NCI-H446 treated with DMSO at 0.1 percent for 48 hours (cell line): ENCODE data around the gene STX5.
"Not testable (repeated sequence)": the region's sequence is repeated elsewhere in the genome, so short reads cannot be mapped to it uniquely, and the experiment has no call there.

Experiments
- DNase-seq: peaks from one replicate; lab custom pipeline; 2025; lab: John Stamatoyannopoulos, UW

The STX5 gene

GRCh38 chr11:62831520-62832335 is at the start of gene STX5:
Gene STX5 (minus strand): TSS chr11:62832051. CDS start chr11:62831243, 808 bp downstream.
- DNase-seq, result peak; percentile 95

GRCh38 chr11:62880803-62881578 is 49.1 kb upstream of the STX5 start, which contains the start of gene SLC3A2:
Gene SLC3A2 (plus strand): TSS chr11:62880896. CDS start chr11:62881024, 128 bp downstream.
- DNase-seq, result peak; percentile 84

DNA sequence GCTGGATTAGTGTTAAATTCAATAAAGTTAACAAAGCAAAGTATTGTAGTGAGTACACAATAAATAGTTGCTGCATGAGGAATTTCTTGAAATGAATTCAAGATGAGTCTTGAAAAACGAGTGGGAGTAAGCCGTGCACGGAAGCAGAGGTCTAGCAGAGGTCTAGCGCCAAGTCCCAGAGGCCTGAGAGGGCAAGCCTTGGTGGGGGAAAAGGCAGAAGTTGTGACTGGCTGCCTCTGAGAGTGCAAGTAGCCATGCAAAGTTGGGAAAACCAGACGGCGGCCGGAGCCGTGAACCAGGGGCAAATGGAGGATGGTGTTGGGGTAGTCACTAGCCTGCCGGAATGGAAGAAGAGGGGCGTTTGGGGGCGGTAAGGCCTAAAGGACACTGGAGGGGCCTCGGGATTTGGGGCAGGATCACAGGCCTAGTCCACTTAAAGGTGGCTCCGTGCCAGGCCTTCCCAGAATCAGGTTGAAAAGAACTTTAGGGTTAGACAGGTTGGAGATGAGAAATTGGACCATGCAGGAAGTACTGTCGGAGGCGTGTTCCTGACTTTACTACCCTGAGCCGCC is 48.5 kb upstream of the STX5 start:
- no peak for DNase-seq

DNA sequence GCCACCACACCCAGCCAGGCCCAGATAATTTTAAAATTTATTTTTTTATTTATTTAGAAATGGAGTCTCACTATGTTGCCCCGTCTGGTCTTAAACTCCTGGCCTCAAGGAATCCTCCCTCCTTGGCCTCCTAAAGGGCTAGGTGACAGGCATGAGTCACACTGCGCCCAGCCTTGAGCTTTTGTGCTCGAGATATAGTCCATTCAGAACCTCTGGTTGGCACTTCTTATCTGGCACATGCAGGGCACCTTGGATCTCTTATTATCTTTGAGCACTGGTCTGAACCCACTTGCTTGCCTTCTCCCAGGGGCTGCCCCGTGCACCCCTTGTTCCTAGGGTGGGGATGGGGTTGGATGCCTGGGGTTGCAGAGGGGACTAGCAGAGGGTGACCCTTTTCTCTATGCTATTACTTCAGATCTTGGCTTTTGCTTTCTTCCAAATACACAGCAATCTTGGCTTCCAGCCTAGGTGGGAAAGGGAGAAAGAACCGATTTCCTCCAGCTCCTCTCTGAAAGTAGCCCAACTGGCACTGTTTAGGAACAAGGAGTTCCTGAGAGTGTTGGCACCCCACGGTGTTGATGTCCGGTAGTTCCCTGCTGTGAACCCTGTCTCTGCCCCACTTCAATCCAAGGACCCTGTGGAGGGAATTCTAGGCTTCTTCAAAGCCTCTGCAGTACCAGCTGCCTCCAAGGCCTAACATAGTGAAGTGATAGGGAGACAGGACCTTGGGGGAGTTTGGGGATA is 47.6 kb upstream of the STX5 start:
- no peak for DNase-seq

GRCh38 chr11:62876712-62877111 is 44.9 kb upstream of the STX5 start:
- no peak for DNase-seq

DNA sequence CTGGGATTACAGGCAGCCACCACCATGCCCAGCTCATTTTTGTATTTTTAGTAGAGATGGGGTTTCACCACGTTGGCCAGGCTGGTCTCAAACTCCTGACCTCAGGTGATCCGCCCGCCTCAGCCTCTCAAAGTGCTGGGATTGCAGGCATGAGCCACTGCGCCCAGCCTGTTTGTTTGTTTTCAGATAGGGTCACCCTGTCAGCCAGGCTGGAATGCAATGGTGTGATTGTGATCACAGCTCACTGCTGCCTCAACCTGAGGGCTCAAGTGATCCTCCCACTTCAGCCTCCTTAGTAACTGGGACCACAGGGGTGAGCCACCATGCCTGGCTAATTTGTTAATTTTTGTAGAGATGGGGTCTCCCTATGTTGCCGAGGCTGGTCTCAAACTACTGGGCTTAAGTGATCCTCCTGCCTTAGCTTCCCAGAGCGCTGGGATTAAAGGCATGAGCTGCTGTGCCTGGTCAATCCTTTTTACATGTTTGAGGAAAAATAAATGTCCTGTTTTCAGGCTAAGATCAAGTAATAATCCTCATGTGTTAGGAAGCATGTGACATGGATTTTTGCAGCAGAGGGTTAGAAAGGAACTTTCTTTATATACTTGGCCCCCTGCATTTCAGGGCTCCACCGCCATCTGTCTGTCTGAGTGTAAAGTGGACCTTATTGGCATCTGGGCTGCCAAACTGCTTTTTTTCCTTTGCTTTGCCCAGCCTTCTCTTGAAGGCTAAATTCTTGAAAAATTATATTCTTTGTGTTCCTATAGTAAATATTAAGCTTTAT is 44.0 kb upstream of the STX5 start:
- no peak for DNase-seq

DNA sequence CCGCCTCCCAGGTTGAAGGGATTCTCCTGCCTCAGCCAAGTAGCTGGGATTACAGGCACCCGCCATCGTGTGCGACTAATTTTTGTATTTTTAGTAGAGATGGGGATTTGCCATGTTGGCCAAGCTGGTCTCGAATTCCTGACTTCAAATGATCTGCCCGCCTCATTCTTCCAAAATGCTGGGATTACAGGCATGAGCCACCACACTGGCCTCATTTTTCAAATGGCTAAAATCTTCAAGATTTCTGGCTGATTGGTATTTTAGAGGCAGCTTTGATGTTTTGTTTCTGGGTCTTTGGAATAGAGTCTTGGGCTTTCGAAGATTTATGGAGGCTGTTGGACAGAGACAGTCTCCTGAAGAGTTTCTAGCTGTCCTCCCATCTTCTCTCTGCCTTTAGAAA is 43.0 kb upstream of the STX5 start:
- DNase-seq, result no peak

DNA sequence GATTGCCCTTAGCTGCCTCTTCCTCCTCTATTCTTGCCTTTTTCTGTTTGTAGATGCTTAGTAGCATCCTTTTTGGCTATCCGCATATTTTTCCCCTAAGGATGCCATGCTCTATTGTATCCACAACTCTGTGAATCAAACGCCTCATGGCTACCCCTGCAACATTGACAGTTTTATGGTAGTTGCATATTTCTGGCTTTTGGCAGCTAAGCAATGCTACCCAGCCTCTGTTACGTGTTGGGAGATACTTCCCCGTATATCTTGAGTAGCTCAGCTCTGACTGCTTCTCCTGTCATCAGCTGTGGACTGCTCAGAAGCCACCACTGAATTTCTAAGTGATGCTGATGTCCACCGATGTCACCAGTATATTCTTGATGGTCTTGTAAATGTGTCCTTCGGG is 33.8 kb upstream of the STX5 start:
- no peak for DNase-seq

GRCh38 chr11:62863687-62864335 is 32.0 kb upstream of the STX5 start:
- DNase-seq, result no peak

DNA sequence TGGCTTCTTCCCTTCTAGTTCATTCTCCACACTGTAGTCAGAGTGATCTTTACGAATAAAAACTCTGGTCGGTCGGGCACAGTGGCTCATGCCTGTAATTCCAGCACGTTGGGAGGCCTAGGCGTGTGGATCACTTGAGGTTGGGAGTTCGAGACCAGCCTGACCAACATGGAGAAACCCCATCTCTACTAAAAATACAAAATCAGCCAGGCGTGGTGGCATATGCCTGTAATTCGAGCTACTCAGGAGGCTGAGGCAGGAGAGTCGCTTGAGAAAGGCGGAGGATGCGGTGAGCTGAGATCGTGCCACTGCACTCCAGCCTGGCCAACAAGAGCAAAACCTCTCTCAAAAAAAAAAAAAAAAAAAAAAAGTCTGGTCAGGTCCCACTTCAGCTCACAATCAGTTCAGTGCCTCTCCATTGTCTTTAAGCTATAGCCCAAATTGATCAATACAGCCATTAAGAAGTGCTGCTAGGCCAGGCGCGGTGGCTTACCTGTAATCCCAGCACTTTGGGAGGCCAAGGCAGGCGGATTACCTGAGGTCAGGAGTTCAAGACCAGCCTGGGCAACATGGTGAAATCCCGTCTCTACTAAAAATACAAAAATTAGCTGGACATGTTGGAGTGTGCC is 29.8 kb upstream of the STX5 start:
- DNase-seq, result not testable (repeated sequence)

- no peak for DNase-seq
Observed at GRCh38 chr11:62860835-62861563, 29.1 kb upstream of the STX5 start.

- DNase-seq, result not testable (repeated sequence)
Observed at GRCh38 chr11:62859281-62859703, 27.4 kb upstream of the STX5 start.

DNA sequence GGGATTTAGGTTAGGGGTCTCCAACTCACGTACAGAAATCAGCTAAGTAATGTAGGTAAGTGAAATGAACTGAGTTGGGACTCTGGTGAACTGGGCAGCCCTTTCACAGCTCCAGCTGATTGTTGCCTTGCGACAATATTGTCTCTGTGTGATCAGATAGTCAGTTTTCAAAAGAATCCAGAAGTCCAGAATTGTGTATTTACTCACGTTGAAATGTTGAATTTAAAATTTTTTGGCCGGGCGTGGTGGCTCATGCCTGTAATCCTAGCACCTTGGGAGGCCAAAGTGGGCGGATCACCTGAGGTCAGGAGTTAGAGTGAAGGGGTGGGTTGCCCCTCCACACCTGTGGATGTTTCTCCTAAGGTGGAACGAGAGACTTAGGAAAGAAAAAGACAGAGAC is 26.4 kb upstream of the STX5 start:
- no peak for DNase-seq

GRCh38 chr11:62857541-62857982 is 25.7 kb upstream of the STX5 start:
- DNase-seq, result no peak

DNA sequence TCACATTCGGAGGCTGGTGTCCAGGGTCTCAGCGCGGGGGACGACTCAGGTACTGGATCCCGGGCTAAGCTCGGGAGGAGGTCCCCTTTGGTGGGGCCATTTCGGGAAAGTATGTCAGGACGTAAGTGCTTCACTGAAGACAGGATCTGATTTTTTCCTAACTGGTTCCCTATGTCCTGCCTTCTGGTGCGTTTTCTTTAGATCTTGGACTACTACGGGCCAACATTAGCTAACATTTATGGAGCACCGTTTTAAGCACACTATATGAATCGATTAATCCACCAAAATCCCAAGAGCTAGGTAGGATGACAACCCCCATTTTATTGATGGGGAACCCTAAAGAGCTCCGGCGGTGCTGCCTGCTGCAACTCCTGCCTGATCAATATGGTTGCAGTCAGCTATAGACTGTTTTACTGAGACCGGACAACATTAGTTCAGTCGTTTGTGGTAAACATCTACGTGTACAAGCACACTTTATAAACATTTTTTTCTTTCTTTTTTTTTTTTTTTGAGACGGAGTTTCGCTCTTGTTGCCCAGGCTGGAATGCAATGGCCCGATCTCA is 24.6 kb upstream of the STX5 start:
- DNase-seq, result no peak

GRCh38 chr11:62855571-62856332 is 23.9 kb upstream of the STX5 start:
- peak; percentile 97 for DNase-seq

GRCh38 chr11:62854825-62855570 is 23.1 kb upstream of the STX5 start:
- DNase-seq, result no peak
